NCI-H774 (cell line): ENCODE measurements around the gene SLC16A9.

Experiments
- DNase-seq: peaks from one replicate; lab custom pipeline; 2025; lab: John Stamatoyannopoulos, UW

Gene SLC16A9

DNA sequence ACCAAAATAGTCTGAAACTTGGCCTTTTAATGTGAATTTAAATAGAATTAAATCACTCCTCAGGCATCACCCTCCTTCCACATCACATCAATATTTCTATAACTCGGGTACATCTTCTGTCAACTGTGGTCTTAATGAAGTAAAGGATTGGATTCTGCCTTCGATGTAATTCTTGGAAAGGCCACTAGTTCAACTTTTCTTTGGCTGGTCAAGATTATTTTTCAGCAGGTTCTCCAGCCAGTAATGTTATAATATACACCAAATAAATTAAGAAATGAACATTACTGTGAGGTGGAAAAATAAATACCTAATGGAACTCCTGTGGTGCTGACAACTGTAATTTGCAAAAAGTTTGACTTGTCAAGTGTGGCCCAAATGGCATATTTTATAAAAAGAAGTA is 9.7 kb upstream of the SLC16A9 start:
- no peak for DNase-seq

DNA sequence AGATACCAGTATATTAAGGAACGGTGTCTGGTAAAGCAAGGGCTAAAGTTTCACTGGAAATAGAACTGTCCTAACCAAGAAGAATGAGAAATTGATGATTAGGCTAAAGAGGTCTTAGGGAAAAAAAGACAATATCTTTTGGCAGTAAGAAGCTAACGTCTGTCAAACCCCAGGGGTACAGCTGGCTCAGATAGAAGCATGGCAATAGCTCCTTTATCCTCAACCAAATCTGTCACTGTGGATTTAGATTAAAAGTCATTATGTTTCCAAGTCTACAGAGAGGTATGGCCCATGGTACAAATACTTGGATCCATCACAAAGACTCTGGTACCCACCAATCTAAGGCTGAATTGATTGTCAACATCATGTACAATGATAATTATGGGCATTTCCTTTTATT is 8.6 kb upstream of the SLC16A9 start:
- DNase-seq: no peak

DNA sequence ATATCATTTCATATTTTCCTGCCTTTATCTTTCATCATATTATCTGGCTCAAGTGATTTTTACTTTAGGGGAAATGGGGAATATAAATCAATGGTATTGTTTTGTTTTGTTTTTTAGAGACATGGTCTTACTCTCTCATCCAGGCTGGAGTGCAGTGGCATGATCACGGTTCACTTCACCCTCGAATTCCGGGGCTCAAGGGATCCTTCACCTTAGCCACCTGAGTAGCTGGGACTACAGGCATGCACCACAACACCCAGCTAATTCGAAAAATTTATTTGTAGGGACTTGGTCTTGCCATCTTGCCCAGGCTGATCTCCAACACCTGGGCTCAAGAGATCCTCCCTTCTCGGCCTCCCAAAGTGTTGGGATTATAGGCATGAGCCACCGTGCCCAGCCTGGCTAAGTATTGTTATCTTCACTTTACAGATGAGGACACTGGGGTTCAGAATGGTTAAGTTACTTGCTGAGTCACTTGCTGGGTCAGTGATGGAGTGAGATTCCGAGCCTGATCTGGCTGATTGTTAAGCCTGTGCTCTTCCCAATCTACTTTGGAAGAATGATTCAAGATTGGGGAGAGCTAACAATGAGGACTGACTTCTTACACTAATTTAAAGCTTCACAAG is 3.7 kb upstream of the SLC16A9 start:
- DNase-seq: no peak

DNA sequence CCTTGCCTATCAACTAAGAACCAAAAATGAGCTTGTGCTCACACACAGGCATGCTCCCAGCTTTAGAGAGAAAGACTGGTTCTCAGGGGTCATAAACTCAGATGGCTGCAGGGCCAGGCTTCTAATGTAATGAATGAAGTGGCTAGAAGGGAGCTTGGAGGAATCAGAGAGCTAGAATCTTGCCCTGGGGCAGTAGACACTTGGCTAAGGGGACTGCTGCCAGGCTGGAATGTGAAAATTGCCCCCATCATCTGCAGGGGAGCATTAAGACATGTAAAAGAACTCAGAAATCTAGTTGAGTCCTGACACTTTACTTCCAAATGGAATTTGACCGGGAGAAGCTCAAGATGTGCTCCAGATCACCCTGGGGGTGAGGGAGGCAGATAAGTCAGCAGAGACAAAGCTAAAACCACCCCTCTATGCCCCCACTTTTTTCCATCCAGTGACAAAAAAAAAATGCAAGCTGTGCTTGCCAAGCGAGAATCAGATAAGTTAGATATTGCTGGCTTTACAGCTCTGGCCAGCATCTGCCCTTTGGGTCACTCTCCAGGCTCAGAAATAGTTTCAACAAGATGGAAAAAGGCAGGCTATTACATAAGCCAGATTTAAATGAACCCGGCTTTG is 2.3 kb upstream of the SLC16A9 start:
- no peak for DNase-seq

DNA sequence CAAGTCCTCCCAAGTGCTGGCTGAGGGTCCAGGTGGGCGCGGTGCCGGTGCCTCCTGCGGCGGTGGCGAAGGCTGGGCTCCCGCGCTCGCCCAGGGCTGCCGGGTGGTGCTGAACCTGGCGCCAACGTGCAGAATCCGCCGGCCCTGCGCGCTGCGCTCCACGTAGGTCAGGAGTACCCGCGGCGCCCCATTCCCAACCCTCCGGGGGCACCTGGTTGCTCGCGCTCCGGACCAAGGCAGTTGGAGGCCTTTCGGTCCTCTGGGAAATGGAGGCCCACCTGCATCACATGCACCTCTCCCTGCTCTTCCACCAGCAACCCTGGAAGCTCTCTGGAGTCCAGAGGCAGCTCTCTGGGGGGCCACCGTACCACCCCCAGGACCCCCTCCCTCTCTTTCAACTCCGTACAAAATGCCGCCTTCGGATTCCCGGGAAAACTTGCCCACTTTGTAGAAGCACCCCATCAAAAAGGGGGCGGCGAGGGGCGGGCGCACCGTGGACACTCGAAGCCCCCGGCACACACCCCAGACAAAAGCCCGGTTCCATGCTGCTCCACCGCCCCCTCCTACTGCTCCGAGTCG is 745 bp downstream of the SLC16A9 start:
- DNase-seq: no peak

DNA sequence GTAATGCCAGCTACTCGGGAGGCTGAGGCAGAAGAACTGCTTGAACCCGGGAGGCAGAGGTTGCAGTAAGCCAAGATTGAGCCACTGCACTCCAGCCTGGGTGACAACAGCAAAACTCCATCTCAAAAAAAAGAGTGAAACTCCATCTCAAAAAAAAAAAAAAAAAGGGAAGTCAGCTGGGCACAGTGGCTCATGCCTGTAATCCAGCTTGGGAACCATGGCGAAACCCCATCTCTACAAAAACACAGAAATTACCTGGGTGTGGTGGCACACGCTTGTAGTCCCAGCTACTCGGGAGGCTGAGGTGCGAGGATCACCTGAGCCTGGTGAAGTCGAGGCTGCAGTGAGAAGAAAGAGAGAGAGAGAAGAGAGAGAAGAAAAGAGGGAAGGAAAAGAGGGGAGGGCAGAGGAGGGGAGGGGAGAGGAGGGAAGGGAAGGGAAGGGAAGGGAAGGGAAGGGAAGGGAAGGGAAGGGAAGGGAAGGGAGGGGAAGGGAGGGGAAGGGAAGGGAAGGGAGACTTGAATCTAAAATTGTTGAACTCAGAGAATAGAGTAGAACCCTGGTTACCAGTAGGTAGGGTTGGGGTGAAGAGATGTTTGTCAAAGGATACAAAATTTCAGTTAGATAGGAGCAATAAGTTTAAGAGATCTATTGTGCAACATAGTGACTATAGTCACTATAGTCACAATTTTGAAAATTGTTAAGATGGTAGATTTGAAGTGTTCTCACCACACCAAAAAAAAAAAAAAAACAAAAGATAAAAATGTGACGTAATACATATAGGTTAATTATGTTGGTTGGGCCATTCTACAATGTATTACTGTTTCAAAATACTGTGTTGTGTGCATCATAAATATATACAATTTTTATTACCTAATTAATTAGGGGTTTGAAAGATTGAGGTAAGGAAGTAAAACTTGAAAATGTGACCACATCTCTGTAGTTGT is 2.5 kb downstream of the SLC16A9 start:
- no peak for DNase-seq

DNA sequence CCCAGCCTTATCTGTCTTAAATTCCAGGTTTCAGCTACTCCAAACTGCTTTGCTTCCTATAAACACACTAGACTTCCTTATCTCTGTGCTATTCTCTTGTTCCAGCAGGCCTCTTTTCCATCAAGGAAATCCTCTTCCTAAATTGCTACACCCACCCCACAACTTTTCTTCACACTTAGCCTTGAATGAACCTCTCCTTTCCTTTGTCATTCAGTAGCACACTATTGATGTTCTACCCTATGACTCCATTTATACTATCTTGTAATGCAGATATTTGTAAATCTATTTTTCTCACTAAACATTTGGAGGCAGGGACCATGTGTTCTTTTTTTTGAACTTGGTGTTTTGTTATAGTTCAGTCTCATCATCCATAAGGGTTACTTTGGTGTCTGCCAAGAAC is 3.7 kb downstream of the SLC16A9 start:
- DNase-seq: no peak

DNA sequence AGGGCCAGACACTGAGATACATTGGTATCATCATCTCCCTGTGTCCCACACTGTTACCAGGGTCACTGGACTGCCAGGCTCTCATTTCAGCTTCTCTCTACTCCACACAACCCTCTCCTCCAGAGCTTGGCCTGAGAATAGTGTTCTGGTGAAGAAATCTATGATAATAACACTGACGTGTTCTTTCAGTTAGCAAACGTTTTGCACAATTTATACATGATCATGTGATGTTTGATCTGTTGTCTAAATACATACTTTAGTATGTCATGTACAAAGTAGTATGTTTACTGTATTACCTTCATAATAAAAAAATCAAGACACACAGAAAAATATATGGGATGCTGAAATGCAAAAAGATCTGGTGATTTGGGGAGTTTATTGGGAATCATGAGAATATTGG is 5.0 kb downstream of the SLC16A9 start:
- no peak for DNase-seq

DNA sequence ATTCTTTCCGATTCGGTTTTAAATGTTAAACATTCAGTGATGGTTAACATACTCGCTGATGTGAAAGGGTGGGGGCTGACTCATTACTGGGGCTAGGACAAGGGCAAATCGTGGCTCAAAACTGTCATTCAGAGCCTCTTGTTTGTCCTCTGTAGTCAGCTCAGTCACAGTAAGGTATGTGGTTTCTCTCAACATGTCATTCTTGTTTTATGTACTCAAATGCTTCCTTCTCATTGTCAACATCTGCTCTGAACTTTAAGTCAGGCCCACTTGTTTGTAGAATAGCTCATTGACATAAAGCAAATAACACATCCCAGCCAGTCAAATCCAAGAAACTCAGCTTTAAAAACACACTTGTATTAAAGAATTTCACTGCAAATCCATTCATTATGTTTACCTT is 7.3 kb downstream of the SLC16A9 start:
- peak; percentile 45 for DNase-seq

DNA sequence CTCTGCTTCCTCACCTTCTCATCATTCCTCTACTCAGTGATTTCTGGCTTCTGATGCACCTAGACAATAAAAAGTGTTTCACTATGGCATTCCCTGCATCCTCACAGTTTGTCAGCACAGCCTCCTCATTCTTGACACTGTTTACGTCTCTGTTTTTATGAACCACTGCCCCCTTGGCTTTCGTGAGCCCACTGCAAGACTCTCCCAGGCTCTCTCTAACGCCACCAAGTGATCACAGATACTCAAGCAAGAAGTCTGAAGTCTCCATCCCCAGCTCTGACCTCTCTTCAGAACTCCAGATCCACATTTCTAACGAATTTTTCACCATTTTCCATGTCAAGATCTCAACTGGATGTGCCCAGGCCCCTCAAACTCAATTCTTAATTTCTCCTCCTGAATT is 8.9 kb downstream of the SLC16A9 start:
- no peak for DNase-seq

DNA sequence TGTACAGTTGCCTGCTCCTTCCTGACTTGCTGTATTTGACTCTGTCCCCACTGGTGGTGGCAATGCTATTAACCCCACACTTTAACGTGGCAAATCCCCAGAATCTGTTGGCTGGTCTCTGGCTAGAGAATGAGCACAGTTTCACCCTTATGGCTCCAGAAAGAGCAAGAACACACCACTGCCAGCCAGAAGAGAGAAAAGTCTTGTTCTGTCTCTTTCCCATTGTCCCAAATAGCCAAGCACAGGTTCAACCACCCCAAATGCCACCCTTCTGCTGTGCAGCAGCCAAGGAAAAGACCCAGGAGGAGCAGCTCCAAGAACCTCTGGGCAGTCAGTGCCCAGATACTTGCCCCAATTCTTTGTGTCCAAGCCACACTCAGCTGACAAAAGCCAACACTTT is 11.3 kb downstream of the SLC16A9 start:
- no peak for DNase-seq

DNA sequence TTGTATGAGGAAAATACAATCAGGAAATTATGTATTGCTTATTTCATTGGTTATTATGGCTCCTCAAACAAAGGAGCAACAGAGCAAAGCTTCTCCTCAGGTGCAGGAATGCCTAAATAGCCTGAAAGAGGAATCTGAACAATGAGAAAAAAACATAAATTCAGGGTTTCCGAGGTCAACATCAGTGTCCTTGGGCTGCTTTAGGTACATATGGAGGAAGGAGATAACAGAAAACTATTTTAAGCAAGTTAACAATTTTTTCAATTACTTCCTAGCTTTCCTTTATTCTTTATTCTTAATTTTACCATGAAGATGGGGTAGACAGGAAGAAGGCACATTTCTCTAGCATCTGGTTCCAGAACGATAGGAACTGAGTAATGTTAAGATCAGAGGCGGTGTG is 14.0 kb downstream of the SLC16A9 start:
- no peak for DNase-seq

DNA sequence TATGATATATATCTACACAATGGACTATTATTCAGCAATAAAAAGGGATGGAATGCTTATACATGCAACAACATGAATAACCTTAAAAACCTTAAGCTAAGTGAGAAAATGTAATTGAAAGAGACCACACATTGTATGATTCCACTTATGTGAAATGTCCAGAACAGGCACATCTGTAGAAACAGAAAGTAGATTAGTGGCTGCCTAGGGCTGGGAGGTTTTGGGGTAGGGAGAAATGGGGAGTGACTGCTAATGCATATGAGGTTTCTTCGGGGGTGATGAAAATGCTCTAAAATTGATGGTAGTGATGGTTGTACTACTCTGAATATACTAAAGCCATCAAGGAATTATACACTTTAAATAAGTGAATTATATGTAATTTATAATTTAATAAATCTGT is 14.7 kb downstream of the SLC16A9 start:
- no peak for DNase-seq

DNA sequence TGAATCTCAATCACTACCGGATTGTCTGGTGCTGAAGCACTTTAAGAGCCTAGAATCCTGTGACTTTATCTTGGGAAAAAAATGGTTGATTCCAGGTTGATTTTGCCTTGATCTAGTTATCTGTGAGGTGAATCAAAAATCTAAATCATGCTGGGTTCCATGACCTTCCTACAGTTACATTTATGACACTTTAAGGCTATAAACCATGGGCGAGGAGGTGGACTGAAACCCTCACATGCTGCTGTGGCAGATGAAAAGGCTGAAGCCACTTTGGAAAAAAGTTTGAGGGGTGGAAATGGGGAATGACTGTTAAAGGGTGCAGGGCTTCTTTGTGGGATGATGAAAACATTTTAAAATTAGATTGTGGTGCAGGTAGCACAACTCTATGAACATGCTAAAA is 17.5 kb downstream of the SLC16A9 start:
- no peak for DNase-seq

DNA sequence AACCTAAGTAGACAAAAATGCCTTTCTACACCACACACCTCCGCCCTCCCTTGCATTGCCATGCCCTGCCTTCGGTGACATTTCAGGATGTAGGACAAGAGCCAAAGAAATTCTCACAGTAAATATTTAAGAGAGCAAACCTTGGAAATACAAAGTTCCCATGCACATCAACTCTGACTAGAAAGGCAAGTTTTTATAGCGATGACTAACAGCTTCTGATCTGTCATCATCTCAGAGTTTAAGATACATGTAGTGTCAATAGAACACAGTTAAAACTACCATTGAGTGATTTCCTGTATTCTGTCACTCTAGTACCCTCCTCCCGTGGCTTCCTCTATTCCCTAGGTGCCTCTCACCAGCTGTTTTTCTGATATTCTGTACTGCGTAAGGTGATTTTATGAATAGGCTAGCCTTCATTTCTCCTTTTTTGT is 20.7 kb downstream of the SLC16A9 start:
- no peak for DNase-seq

DNA sequence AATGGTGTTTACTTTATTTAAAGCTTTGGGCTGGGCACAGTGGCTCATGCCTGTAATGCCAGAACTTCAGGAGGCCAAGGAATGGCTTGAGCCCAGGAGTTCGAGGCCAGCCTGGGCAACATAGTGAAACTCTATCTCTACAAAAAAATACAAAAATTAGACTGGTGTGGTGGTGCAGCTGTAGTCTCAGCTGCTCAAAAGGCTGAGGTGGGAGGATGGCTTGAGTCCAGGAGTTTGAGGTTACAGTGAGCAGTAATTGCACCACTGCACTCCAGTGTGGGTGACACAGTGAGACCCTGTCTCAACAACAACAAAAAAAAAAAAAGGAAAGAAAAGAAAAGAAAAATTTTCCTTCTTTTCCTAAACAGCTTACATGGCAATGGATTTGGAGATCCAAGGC is 22.0 kb downstream of the SLC16A9 start:
- DNase-seq: no peak

DNA sequence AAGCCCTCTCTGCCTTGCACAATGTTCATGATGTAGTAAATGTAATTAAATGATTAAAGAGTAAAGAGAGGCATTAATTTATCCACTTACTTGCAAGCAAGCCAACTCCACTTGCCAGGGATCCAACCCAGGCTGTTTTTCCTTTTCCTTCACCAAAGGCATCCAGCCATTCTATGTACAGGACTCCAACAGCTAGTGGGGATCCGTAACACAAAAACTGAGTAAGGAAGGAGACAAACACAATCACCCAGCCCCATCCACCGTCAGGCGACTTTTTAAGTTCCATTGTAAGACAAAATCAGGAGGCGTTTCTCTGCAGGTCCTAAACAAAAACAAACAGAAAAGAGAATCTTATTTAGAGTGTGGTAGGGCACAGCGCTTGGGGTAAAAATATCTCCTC is 25.6 kb downstream of the SLC16A9 start:
- DNase-seq: no peak

DNA sequence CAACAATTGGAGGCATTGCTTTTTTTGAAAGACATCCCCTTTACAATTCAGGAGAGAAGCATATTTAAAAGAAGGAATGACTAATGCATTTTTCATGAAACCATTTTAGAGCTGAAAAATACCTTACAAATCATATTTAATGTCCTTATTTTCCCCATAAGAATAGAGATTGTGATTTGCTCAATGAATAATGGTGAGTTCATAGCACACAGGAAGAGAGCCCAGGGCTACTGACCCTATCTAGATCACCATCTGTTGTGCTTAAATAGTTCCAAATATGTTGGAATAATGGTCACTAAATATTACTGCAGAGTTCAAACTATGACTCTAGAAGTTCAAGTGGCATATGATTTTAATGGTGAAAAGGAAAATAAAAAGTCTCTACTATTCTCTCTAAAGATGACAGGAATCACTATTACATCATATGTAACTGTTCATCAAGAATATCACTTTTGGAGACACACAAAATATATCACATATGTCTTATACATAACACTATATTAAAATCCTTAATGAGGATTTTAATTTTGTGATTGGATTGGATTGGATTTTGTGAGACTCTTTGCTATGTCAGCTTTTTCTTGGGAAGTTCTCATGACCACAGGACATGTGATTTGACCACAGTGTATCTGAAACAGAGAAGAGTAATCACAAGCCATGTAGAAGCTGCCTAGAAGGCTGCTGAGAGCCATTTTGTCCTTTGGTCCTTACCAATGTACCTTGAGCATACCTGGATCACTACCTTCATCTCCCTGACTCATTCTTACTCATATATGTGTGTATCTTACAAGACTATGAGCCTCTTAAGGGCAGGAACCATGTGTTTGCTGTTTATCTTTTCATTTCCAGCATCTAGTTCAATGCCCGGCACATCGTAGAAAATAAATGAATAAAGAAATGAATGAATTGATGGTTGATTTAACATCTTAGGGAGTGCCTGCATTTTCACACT is 26.4 kb downstream of the SLC16A9 start:
- no peak for DNase-seq

DNA sequence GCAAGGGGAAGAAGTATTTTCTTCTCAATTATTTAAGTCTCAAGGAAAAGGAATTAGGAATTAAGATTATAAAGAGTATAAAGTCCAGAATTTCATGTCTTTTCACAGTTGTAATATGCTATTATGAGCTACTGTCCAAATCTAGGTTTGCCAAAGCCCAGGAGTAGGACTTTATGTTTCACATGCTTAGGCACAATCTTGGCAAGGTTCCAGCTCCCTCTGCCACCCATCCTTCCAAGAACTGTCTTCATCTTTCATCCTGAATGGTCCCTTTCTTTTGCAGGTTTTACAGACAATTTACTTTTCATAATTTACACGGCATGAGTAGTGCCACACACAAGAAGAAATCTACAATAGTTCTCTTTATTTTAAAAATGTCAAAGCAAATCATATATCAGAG is 29.5 kb downstream of the SLC16A9 start:
- DNase-seq: no peak

DNA sequence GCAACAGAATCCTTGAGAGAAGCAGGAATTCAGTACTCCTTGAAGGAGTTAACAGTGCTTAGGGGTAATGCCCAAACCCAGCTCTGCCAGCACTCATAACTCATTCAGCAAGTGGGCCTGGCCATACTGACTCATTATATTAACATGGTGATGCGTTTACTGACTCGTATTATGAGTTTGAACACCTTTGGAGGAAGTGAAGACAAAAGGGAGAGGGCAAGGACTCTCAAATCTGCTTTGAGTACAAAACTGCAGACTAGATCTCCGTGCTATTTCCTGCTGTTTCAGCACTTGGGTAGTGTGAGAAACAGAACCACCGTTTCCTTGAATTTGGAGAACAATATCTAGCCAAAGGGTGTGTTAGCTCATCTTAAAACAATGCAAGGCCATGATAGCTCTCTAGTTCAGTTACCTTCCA is 30.8 kb downstream of the SLC16A9 start:
- no peak for DNase-seq

DNA sequence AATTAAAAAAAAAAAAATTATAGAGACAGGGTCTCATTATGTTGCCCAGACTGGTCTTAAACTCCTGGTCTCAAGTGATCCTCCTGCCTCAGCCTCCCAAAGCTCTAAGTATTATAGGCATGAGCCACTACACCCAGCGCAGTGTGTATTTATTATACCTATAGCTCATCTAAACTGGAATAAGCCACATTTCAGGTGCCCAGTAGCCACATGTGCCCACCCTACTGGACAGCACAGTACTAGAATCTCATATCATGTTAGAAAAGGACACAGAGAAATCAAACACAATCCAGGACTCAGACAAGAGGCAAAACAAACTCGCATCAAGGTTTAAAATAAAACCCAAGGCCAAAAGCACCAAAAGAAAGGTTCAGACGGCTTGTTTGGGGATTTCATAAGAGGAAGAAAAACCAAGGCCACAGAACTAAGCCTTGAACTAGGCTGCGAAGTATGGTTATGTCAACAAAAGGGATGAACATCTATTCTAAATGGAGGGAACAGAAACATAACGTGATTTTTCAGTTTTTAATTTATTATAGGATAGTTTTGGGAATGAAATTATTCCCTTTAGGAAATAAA is 32.3 kb downstream of the SLC16A9 start:
- DNase-seq: no peak
